IMR-90 (cell line): Measurements from ENCODE around the gene PSMA4.

ENCODE experiments used
- CEBPB ChIP-seq: IDR thresholded peaks from 2 replicates; pipeline ENCODE4 v1.6.1; 2012; ENCODE audit warnings: low read depth, low read length, improper control_type of control experiment
- CTCF ChIP-seq: conservative IDR thresholded peaks from 2 replicates; pipeline ENCODE4 v1.5.1; 2012; ENCODE audit warnings: mild to moderate bottlenecking, low read depth, low read length, improper control_type of control experiment
- ELK1 ChIP-seq: fragments of 150-350 bp; IDR thresholded peaks from 2 replicates; pipeline ENCODE4 v1.6.1; 2016; ENCODE audit warnings: low read depth, mild to moderate bottlenecking, low read length, moderate library complexity, borderline replicate concordance
- POLR2A ChIP-seq: IDR thresholded peaks from 2 replicates; pipeline ENCODE4 v1.6.1; 2012; ENCODE audit warnings: mild to moderate bottlenecking, low read depth, low read length
- RAD21 ChIP-seq: IDR thresholded peaks from 2 replicates; pipeline ENCODE4 v1.6.1; 2012; ENCODE audit warnings: low read length, improper control_type of control experiment
- RCOR1 ChIP-seq: IDR thresholded peaks from 2 replicates; pipeline ENCODE4 v1.6.1; 2012; ENCODE audit warnings: mild to moderate bottlenecking, low read length, improper control_type of control experiment; ENCODE audit not compliant: insufficient replicate concordance
- RFX5 ChIP-seq: IDR thresholded peaks from 2 replicates; pipeline ENCODE4 v1.8.0; 2012; ENCODE audit warnings: low read depth, mild to moderate bottlenecking, low read length, moderate library complexity
- SMC3 ChIP-seq: fragments of 150-350 bp; IDR thresholded peaks from 2 replicates; pipeline ENCODE4 v1.6.1; 2016; ENCODE audit warnings: low read depth, mild to moderate bottlenecking, antibody characterized with exemption, low read length, moderate library complexity
- USF2 ChIP-seq: fragments of 150-350 bp; IDR thresholded peaks from 2 replicates; pipeline ENCODE4 v1.6.1; 2017; ENCODE audit warnings: mild to moderate bottlenecking, antibody characterized with exemption, low read length, low read depth

GRCh38 chr15:78597583-78597982, 57.3 kb downstream of the PSMA4 start:
- TF ChIP-seq CTCF, result no peak
- no peak for TF ChIP-seq ELK1
- no peak for TF ChIP-seq RFX5
- no peak for TF ChIP-seq RCOR1
- no peak for TF ChIP-seq POLR2A
- no peak for TF ChIP-seq RAD21
- TF ChIP-seq USF2, result no peak
- TF ChIP-seq CEBPB, result no peak
- no peak for TF ChIP-seq SMC3
